H1 (cell line): Measurements from ENCODE around the gene C16orf46. TPM values are rescaled to one million over a fixed set of nuclear protein-coding genes. Genes with fewer than 3 reads are reported as not detected.

Source experiments
- CEBPB ChIP-seq: IDR thresholded peaks from 2 replicates; pipeline ENCODE4 v1.6.1; 2012; ENCODE audit warnings: low read depth, low read length
- RNF2 ChIP-seq: fragments of 200-900, 300-1000 bp; sonication (generic); IDR thresholded peaks from 2 replicates; pipeline ENCODE4 v1.7.1; 2016; ENCODE audit warnings: borderline replicate concordance, low read depth, mild to moderate bottlenecking, antibody characterized with exemption, low read length; ENCODE audit not compliant: poor library complexity, severe bottlenecking; ENCODE audit errors: missing control alignments
- SIX5 ChIP-seq: IDR thresholded peaks from 2 replicates; pipeline ENCODE4 v1.6.1; 2011; ENCODE audit warnings: mild to moderate bottlenecking, low read depth, low read length
- SP1 ChIP-seq: IDR thresholded peaks from 2 replicates; pipeline ENCODE4 v1.6.1; 2011; ENCODE audit warnings: low read depth, low read length
- ZNF274 ChIP-seq: IDR thresholded peaks from 2 replicates; pipeline ENCODE4 v1.7.0; 2012; ENCODE audit warnings: low read length, borderline replicate concordance; ENCODE audit errors: extremely low read depth
- polyA plus RNA-seq, 7 experiments: library from polyadenylated mRNA; depleted of rRNA in 3 of 7; stranded (reverse) in 5 of 7; unstranded in 2 of 7; fragments of >200 nt in 5 of 7; fragments of 200-250 nt in 2 of 7; gene quantifications; 1 replicate in 5 of 7; 2 replicates in 1 of 7; 4 replicates in 1 of 7; pipeline versions ENCODE4 v1.2.1 to v1.2.3, GENCODE V29; 2011 to 2013; ENCODE audit warnings: missing spikeins in 2 of 7, mixed read lengths in 2 of 7
- total RNA-seq: library from RNA; stranded (reverse); fragmentation: NEBNext Ultra II Directional; extraction: Animal tissue kit (Norgen Biotek cat#: 25700); gene quantifications from 2 replicates; pipeline ENCODE4 v1.2.1, GENCODE V29; 2021

Gene C16orf46
- total and polyA plus RNA-seq, 2 of the 8 experiments (the other 6 are each of a cell fraction or from before 2014, with no cell fraction given), result 0.48 to 0.60 TPM

GRCh38 chr16:81061307-81061640 lies 15.8 kb downstream of the C16orf46 start (continued):
- TF ChIP-seq CEBPB, result no peak
- no peak for TF ChIP-seq RNF2
- no peak for TF ChIP-seq SP1
- TF ChIP-seq SIX5, result no peak
- TF ChIP-seq ZNF274, result no peak
